Cardiac muscle cell (in vitro differentiated cells and primary cell): ENCODE measurements around the gene KTN1. TPM values are rescaled to one million over a fixed set of nuclear protein-coding genes. Genes with fewer than 3 reads are reported as not detected.

Source experiments
- DNase-seq, 2 donors: peaks; one replicate each; pipeline versions ENCODE4 v3.0.0 to v3.0.0-alpha.2; 2010 to 2017; ENCODE audit warnings: low read depth in 1 of 2, low spot score in 1 of 2
- H3K27ac ChIP-seq: fragments of 200-600 bp; sonication (generic); 2 replicates; pipeline ENCODE4 v1.5.1; 2016
- H3K27me3 ChIP-seq: fragments of 200-600 bp; sonication (generic); 2 replicates; pipeline ENCODE4 v1.6.0; 2016; ENCODE audit warnings: control low read depth
- H3K36me3 ChIP-seq: fragments of 200-600 bp; sonication (generic); 2 replicates; pipeline ENCODE4 v1.5.1; 2016; ENCODE audit warnings: control low read depth
- H3K4me1 ChIP-seq: fragments of 200-600 bp; sonication (generic); 2 replicates; pipeline ENCODE4 v1.8.1; 2017; ENCODE audit warnings: low read depth, mild to moderate bottlenecking, mixed run types
- H3K4me3 ChIP-seq: fragments of 200-600 bp; sonication (generic); 2 replicates; pipeline ENCODE4 v1.5.1; 2016; ENCODE audit warnings: mild to moderate bottlenecking
- H3K9me3 ChIP-seq: fragments of 200-600 bp; sonication (generic); 2 replicates; pipeline ENCODE4 v1.5.1; 2017; ENCODE audit warnings: low read depth, mild to moderate bottlenecking, control low read depth
- CTCF ChIP-seq: IDR thresholded peaks from 2 replicates; pipeline ENCODE4 v1.5.1; 2012; ENCODE audit warnings: low read depth, mild to moderate bottlenecking, low read length
- polyA plus RNA-seq: library from polyadenylated mRNA; unstranded; fragments of >200 nt; fragmentation: Nextera tagmentation; extraction: Ambion mirVana; gene quantifications from 2 replicates; pipeline ENCODE4 v1.2.1, GENCODE V29; 2016
- total RNA-seq: library from RNA; depleted of rRNA; stranded (reverse); fragments of >200 nt; gene quantifications from 2 replicates; pipeline ENCODE4 v1.2.3, GENCODE V29; 2016

KTN1 gene
- total and polyA plus RNA-seq, 2 experiments from 2014 or later, result 130 to 214 TPM

GRCh38 chr14:55578511-55578910 is 1.5 kb upstream of the KTN1 start:
- H3K27me3 ChIP-seq, result no peaks in the 10 kb centered on the region
- TF ChIP-seq CTCF, result no peak
- peak overlapping the region; percentile 65 for H3K27ac ChIP-seq
- H3K36me3 ChIP-seq, result no peaks in the 10 kb centered on the region
- H3K9me3 ChIP-seq, result no peaks in the 10 kb centered on the region
- DNase-seq, result no peak
- peaks cover 30% of the 10 kb centered on the region for H3K4me1 ChIP-seq
- H3K4me3 ChIP-seq, result peak overlapping the region; percentile 86

- Histone ChIP-seq H3K4me1 (peaks cover 47% of the 10 kb centered on the region), H3K4me3 (peak overlapping the region; percentile 86), H3K9me3 (no peaks in the 10 kb centered on the region), H3K36me3 (no peaks in the 10 kb centered on the region), H3K27me3 (no peaks in the 10 kb centered on the region), H3K27ac (peak overlapping the region; percentile 98)
- TF ChIP-seq CTCF, result no peak
- DNase-seq, result peak; percentile 48 to 71
These were observed 699 bp downstream of the KTN1 start for GRCh38 chr14:55580470-55581341.

- DNase-seq, result no peak
- peaks cover 53% of the 10 kb centered on the region for H3K4me1 ChIP-seq
- no peaks in the 10 kb centered on the region for H3K27me3 ChIP-seq
- no peak for TF ChIP-seq CTCF
- H3K36me3 ChIP-seq, result no peaks in the 10 kb centered on the region
- H3K4me3 ChIP-seq, result peak overlapping the region; percentile 86
- no peaks in the 10 kb centered on the region for H3K9me3 ChIP-seq
- peak overlapping the region; percentile 98 for H3K27ac ChIP-seq
These were observed 1.4 kb downstream of the KTN1 start for GRCh38 chr14:55581342-55581771.

- H3K27ac ChIP-seq, result peak overlapping the region; percentile 32
- H3K9me3 ChIP-seq, result no peaks in the 10 kb centered on the region
- H3K36me3 ChIP-seq, result no peaks in the 10 kb centered on the region
- TF ChIP-seq CTCF, result no peak
- H3K4me3 ChIP-seq, result no peak overlapping the region
- no peak for DNase-seq
- H3K4me1 ChIP-seq, result peaks cover 66% of the 10 kb centered on the region
- no peaks in the 10 kb centered on the region for H3K27me3 ChIP-seq
These were observed 2.7 kb downstream of the KTN1 start for GRCh38 chr14:55582746-55583145.

GRCh38 chr14:55583942-55584468 is 4.0 kb downstream of the KTN1 start:
- Histone ChIP-seq H3K9me3 (no peaks in the 10 kb centered on the region), H3K36me3 (no peaks in the 10 kb centered on the region), H3K27me3 (no peaks in the 10 kb centered on the region), H3K27ac (peak overlapping the region; percentile 32), H3K4me3 (no peak overlapping the region), H3K4me1 (peaks cover 70% of the 10 kb centered on the region)
- DNase-seq, result peak in 1 of 2 donors; percentile 23
- TF ChIP-seq CTCF, result no peak
